ENCODE measurements around the gene CLGN.

- TF ChIP-seq CTCF (IDR thresholded peaks at IDR 0.05 in 8 of 11, conservative IDR thresholded peaks at IDR 0.05 in 3 of 11) (no peak), POLR2A (IDR thresholded peaks at IDR 0.05) (no peak)
Observed at GRCh38 chr4:140469791-140470733, 42.6 kb upstream of the CLGN start.
